KMS-11 (cell line): Measurements from ENCODE around the gene NCR2.

Experiments
- H2AFZ ChIP-seq: fragments of 200-600 bp; sonication (generic); 2 replicates; pipeline ENCODE4 v1.6.1; 2016; ENCODE audit warnings: antibody characterized with exemption, mixed run types, low read depth
- H3K27ac ChIP-seq: fragments of 200-600 bp; sonication (generic); 2 replicates; pipeline ENCODE4 v1.6.1; 2016; ENCODE audit warnings: mild to moderate bottlenecking, mixed run types
- H3K27me3 ChIP-seq: fragments of 200-600 bp; sonication (generic); 2 replicates; pipeline ENCODE4 v1.6.1; 2017; ENCODE audit warnings: mild to moderate bottlenecking, low read depth, mixed run types, moderate library complexity; ENCODE audit not compliant: insufficient read depth
- H3K36me3 ChIP-seq: fragments of 200-600 bp; sonication (generic); 2 replicates; pipeline ENCODE4 v1.6.1; 2017; ENCODE audit warnings: mild to moderate bottlenecking, mixed run types; ENCODE audit not compliant: insufficient read depth
- H3K4me1 ChIP-seq: fragments of 200-600 bp; sonication (generic); 2 replicates; pipeline ENCODE4 v1.6.1; 2016; ENCODE audit warnings: mild to moderate bottlenecking, low read depth, mixed run types; ENCODE audit not compliant: poor library complexity, severe bottlenecking
- H3K4me2 ChIP-seq: fragments of 200-600 bp; sonication (generic); 2 replicates; pipeline ENCODE4 v1.7.0; 2016; ENCODE audit warnings: mild to moderate bottlenecking, mixed run types
- H3K4me3 ChIP-seq: fragments of 200-600 bp; sonication (generic); IDR thresholded peaks from 2 replicates; pipeline ENCODE4 v1.6.1; 2017; ENCODE audit warnings: low read depth, low read length, mixed read lengths; ENCODE audit not compliant: insufficient read depth
- H3K79me2 ChIP-seq: fragments of 200-600 bp; sonication (generic); 2 replicates; pipeline ENCODE4 v1.6.1; 2016; ENCODE audit warnings: low read depth, mixed run types; ENCODE audit not compliant: insufficient read depth
- H3K9ac ChIP-seq: fragments of 200-600 bp; sonication (generic); 2 replicates; pipeline ENCODE4 v1.6.1; 2016; ENCODE audit warnings: mild to moderate bottlenecking, mixed run types
- H4K20me1 ChIP-seq: fragments of 200-600 bp; sonication (generic); 2 replicates; pipeline ENCODE4 v1.6.1; 2016; ENCODE audit warnings: mild to moderate bottlenecking, mixed run types; ENCODE audit not compliant: insufficient read depth
- TF ChIP-seq, protein P1 (sequence below): fragments of 200-600 bp; sonication (generic); conservative IDR thresholded peaks from 2 replicates; pipeline ENCODE4 v1.6.1; 2017; ENCODE audit warnings: low read depth, mild to moderate bottlenecking, antibody characterized with exemption, low read length, moderate library complexity, mixed read lengths

The NCR2 gene

DNA sequence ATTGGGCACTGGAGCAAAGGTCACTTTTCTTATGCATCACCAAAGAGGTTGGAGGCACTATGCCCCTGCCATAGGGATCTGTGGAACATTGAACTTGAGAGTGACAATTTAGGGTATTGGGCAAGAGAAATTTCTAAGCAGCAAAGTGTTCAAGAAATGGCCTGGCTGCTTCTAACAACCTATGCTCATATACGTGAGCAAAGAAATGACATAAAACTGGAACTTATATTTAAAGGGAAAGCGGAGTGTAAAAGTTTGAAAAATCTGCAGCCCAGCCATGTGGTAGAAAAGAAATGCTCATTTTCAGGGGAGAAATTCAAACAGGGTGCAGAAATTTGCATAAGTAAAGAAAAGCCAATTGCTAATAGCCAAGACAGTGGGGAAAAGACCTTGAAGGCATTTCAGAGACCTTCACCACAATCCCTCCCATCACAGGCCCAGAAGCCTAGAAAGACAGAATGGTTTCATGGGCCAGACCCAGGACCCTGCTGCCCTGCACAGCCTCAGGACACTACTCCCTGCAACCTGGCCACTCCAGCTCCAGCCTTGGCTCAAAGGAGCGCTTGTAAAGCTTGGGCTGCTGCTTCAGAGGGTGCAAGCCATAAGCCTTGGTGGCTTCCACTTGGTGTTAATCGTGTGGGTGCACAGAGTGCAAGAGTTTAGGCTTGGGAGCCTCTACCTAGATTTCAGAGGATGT lies 24.4 kb downstream of the NCR2 start:
- no peaks in the 10 kb centered on the region for H3K79me2 ChIP-seq

DNA sequence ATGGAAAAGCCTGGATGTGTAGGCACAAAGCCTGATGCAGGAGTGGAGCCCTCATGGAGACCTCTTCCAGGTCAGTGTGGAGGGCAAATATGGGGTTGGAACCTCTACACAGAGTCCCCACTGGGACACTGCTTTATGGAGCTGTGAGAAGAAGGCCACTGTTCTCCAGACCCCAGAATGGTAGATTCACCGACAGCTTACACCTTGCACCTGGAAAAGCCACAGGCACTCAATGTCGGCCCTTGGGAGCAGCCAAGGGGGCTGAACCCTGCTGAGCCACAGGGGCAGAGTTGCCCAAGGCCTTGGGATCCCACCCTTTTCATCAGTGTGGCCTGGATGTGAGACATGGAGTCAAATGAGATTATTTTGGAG lies 24.9 kb downstream of the NCR2 start:
- H3K27ac ChIP-seq, result no peak overlapping the region
- no peaks in the 10 kb centered on the region for H3K4me1 ChIP-seq
- TF ChIP-seq, protein P1, sequence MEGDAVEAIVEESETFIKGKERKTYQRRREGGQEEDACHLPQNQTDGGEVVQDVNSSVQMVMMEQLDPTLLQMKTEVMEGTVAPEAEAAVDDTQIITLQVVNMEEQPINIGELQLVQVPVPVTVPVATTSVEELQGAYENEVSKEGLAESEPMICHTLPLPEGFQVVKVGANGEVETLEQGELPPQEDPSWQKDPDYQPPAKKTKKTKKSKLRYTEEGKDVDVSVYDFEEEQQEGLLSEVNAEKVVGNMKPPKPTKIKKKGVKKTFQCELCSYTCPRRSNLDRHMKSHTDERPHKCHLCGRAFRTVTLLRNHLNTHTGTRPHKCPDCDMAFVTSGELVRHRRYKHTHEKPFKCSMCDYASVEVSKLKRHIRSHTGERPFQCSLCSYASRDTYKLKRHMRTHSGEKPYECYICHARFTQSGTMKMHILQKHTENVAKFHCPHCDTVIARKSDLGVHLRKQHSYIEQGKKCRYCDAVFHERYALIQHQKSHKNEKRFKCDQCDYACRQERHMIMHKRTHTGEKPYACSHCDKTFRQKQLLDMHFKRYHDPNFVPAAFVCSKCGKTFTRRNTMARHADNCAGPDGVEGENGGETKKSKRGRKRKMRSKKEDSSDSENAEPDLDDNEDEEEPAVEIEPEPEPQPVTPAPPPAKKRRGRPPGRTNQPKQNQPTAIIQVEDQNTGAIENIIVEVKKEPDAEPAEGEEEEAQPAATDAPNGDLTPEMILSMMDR, result no peak
- no peaks in the 10 kb centered on the region for H4K20me1 ChIP-seq
- no peak overlapping the region for H2AFZ ChIP-seq
- H3K9ac ChIP-seq, result no peak overlapping the region
- no peaks in the 10 kb centered on the region for H3K79me2 ChIP-seq
- H3K27me3 ChIP-seq, result no peaks in the 10 kb centered on the region
- no peak overlapping the region for H3K4me2 ChIP-seq
- H3K4me3 ChIP-seq, result no peak overlapping the region
- no peaks in the 10 kb centered on the region for H3K36me3 ChIP-seq

More for the DNA sequence above, 24.4 kb downstream of the NCR2 start:
- Histone ChIP-seq H2AFZ (no peak overlapping the region), H3K9ac (no peak overlapping the region), H3K27me3 (no peaks in the 10 kb centered on the region), H3K27ac (no peak overlapping the region), H3K4me3 (no peak overlapping the region), H3K4me2 (no peak overlapping the region), H3K36me3 (no peaks in the 10 kb centered on the region), H3K4me1 (no peaks in the 10 kb centered on the region), H4K20me1 (no peaks in the 10 kb centered on the region)
- TF ChIP-seq, protein P1, result no peak

DNA sequence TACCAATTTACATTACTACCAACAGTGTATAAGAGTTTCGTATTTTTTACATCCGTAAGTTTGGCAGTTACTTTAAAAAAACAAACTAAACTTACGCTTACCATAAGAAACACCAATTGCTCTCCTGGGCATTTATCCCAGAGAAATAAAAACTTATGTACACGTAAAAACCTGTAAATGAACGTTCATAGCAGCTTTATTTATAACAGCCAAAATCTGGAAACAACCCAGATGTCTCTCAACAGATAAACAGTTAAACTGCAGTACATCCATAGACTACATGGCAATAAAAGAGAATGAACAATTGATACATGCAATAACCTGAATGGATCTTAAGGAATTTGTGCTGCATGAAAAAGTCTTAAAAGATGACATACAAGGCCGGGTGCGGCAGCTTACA lies 30.7 kb downstream of the NCR2 start:
- no peak overlapping the region for H2AFZ ChIP-seq
- H3K27ac ChIP-seq, result no peak overlapping the region
- no peaks in the 10 kb centered on the region for H4K20me1 ChIP-seq
- H3K4me2 ChIP-seq, result no peak overlapping the region
- TF ChIP-seq, protein P1, result no peak
- no peaks in the 10 kb centered on the region for H3K4me1 ChIP-seq
- no peak overlapping the region for H3K4me3 ChIP-seq
- no peaks in the 10 kb centered on the region for H3K27me3 ChIP-seq
- no peaks in the 10 kb centered on the region for H3K36me3 ChIP-seq
- no peaks in the 10 kb centered on the region for H3K79me2 ChIP-seq
- no peak overlapping the region for H3K9ac ChIP-seq

DNA sequence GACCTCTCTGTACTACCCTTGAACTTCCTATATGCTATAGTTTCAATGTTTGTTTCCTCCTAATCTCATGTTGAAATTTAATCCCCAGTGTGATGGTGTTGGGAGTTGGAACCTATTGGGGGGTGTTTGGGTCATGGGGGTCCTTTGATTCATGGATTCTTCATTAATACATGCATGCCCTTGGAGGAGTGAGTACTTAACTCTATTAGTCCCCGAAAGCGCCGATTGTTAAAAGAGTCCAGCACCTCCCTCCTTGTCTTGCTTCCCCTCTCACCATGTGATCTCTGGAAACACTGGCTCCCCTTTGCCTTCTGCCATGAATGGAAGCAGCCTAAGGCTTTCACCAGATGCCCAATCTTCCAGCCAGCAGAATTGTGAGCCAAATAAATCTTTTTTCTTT lies 31.7 kb downstream of the NCR2 start:
- Histone ChIP-seq H4K20me1 (no peaks in the 10 kb centered on the region), H3K27ac (no peak overlapping the region), H3K79me2 (no peaks in the 10 kb centered on the region), H3K36me3 (no peaks in the 10 kb centered on the region), H3K4me1 (no peaks in the 10 kb centered on the region), H3K4me2 (no peak overlapping the region), H2AFZ (no peak overlapping the region), H3K9ac (no peak overlapping the region), H3K4me3 (no peak overlapping the region), H3K27me3 (no peaks in the 10 kb centered on the region)
- TF ChIP-seq, protein P1, result no peak
